ENCODE data around the gene GTPBP1.

The GTPBP1 gene

DNA sequence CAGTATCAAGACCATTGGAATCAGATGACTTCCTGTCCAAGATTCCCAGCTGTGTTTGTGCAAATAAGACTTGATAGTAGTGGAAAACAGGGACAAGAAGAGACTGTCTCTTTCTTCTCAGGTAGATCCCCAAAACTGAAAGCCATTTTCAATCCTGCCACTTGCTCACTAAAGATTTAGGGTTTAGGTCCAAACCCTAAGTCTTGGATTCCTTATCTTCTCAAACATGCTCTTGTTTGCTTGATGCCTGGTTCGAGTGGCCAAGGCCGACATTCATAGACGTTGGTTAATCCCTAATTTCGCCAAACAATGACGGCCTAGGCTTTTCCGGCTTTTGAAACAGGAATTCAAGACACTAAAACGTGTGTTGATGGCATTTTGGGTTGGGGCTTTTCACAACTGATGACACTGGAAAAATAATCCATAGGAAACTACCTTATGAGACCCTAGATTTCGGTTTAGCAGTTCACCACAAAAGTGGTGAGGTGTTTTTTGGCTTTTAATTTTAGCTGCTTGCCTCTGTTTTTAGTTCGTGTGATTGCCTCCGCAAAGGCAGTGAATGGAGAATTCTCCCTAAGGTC is 1.0 kb upstream of the GTPBP1 start:
- DNase-seq (ENCODE audit: low spot score) = no peak

DNA sequence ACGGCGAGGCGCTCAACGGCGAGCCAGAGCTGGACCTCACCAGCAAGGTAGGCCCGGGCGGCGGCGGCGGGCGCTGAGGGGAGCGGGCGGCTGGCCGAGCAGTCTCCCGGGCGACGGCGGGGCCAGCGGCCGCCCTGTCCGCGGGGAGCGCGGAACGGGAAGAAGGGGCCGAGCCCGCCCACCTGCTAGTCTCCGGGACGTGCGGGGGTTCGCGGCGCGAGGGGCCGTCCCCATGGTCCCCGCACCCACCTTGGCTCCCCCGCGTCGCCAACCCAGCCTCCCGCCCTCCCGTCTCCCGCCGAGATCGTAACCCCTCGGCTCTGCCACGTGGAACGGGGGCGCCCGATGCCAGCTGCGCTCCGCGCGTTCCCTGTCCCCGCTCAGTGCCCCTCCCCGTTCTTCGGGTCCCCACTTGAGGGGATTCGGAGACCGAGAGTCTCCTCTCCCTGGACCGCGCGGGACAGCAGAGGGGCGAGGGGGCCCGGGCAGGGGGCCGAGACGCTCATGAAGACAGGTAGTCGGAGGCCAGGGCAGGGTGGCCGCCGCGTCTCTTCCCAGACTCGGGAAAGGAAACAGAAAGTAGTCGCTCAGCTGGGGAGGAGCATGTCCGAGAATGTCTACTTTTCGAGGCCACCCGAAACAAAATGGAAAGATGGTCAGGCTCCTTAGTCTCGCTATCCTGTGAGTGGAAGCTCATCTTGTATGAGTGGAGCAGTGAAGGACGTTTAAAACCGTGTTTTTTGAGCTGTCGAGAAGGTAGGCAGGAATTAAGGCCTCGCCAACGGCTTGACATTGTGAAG is 557 bp downstream of the GTPBP1 start:
- DNase-seq (ENCODE audit: low spot score) = no peak

DNA sequence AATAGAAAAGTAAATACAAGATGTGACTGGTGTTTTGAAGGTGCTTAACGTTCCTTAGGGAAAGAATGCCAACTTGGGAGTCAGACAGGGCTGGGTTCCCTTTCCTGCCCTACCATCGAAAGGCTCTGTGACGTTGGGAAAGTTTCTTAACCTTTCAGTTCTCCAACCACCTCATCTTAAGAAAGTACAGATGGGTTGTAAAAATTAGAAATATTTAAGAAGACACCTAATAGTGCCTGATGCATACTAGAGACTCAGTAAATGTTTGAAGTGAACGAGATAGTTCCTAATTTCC is 1.1 kb downstream of the GTPBP1 start:
- no peak for DNase-seq (ENCODE audit: low spot score)

DNA sequence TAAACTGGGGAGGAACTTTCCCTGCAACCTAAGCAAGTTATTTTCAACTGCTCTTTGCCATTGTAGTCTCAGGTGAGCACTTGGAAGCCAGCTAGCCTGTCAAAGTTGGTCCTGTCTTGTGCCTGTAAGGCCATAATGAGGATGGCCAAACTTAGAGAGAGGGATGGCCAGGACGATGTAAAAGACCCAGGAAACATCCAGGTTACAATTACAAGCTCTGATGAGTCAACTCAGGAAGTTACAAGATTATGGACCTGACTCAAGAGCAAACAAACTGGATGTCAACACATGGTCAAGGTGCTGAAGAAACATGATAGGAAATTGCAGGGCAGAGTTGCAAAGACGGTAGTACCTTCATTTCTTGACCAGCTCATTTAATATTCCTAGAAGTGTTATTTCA is 1.6 kb downstream of the GTPBP1 start:
- no peak for DNase-seq (ENCODE audit: low spot score)

DNA sequence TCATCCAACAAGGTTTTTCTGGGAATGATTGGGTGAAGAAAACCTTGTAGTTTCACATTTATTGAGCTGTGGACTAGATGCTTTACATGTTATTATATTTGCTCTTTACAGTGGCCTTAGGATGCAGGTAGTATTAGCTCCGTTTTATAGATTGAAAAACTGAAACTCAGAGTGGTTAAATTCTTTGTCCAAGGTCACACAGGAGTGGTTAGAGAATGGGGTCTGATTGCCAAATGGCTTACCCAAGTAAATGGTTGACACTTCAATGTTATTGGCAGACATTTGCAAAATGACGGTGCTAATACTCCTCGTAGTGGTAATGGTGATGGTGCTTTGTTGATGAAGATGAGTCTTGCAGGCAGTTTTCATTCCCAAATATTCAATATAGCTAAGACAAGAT is 2.2 kb downstream of the GTPBP1 start:
- DNase-seq (ENCODE audit: low spot score) = no peak

DNA sequence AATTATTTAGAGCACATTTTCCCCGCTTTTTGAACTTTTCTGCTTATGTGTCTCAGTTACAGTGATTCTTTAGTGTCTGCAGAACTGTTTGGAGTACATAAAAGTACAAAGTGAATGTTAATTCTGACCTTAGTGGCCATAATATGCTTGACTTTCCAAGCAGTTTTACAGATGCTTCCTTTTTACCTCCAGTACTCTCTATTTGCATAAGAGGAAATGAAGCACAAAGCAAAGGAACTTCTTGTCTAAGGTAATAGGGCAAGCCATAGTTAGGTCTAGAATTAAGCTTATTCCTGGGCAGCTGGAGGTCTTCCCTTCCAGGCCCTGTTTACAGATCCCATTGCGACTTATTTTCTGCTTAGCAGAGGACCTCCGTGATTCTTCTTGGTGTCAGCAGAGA is 3.6 kb downstream of the GTPBP1 start:
- no peak for DNase-seq (ENCODE audit: low spot score)

DNA sequence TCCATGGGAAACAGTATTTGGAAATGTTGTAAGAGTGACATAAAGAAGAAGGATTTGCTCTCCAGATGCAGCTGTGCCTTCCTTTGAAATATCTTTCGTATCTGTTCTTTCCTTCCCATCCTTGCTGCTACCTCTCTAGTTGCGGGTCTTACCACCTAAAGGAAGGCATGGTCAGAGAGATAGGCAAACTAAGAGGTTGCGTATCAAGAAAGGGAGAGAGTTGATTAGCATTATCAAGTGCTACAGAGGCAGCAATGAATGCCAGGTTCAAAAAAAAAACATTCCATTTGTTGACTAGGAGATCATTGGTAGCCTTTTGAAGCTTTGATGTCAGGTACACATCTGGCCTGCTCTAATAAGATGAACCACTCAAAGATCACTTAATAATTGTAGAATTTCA is 4.6 kb downstream of the GTPBP1 start:
- no peak for DNase-seq (ENCODE audit: low spot score)

DNA sequence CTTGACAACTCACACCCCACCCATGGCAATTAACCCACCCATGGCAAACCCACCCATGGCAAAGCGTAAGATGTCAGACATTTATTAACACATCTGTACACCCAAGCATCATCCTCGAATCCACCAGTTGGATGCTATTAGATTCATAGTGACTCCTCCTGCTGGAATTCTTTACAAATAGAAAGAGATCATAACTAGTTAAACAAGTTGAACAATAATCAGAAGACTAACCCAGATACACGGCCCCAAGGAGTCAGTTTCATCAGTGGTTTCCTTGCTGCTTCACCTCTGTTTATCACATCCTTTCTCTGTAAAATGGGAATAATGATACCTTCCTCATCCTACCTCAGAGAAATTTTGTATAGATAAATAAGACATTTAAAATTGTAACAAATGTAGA is 5.1 kb downstream of the GTPBP1 start:
- no peak for DNase-seq (ENCODE audit: low spot score)

DNA sequence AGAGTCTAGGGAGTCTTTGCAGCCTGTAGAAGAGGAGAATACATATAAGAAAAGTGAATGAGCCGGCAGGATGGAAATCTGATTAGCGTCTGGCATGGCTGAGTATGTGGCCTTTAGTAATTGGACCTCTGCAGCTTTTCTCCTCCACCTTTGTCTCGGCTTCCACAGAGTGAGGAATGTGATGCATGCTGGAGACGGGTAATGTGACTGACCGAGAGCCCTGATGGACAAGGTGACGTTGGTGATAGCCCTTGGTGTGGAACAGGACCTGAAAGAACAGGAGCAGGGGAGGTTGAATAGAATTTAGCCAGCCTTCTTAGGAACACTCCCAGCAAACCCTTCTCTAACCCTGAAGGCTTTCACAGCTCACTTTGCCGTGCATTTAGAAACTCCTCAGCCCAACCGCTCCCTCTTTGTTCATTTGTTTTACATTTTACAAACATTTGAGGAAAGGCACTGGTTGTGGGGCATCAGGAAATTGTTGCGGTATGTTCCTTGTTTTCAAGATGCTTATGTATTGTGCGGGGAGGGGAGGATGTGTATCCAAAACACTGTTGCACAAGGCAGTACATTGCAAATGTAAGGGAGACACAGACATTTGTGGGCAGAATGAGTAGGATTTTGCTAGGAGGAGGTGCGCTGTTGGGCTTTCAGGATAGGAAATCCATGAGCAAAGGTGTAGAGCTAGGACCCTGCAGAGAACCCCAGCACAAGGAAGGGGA is 6.9 kb downstream of the GTPBP1 start:
- DNase-seq (ENCODE audit: low spot score) = no peak

DNA sequence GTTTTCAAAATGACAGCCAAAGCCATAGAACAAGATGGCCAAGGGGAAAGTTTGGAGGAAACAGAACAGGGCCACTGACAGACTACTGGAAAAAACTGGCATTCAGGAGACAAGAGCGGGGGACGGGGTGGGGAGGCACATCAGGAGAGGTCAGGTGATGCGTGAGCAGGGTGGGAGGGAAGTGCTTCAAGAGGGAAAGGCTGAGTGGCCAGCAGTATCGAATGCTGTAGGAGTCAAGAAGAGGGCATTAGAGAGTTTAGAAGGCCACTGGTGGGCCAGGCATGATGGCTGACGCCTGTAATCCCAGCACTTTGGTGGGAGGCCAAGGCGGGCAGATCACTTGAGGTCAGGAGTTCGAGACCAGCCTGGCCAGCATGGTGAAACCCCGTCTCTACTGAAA is 8.2 kb downstream of the GTPBP1 start:
- DNase-seq (ENCODE audit: low spot score) = no peak

DNA sequence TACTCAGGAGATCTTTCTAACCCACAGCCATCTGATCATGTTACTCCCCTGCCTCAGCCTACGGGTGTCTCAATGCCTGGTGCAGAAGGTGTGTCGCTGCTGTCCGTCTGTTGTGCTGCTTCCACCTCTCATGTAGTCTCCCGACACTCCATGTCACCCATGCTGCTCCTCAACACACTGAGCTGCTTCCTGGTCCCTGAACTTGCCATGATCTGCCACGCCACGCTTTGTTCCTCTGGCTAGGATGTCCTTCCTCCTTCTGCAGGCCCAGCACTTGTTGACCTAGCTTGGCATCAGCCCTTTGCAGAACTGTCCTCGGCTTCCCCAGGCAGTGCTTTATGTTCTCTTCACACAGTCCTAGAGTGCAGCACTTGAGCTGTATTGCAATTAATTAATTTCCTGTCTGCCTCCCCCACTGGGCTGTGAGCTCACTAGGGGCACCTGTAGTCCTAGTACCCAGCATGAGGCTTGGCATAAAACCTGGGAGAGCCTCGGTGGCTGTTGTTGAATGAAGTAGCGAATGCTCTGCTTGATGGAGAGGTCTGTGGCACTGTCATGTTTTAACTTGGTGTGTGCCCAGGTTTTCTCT is 9.5 kb downstream of the GTPBP1 start:
- DNase-seq (ENCODE audit: low spot score) = no peak

DNA sequence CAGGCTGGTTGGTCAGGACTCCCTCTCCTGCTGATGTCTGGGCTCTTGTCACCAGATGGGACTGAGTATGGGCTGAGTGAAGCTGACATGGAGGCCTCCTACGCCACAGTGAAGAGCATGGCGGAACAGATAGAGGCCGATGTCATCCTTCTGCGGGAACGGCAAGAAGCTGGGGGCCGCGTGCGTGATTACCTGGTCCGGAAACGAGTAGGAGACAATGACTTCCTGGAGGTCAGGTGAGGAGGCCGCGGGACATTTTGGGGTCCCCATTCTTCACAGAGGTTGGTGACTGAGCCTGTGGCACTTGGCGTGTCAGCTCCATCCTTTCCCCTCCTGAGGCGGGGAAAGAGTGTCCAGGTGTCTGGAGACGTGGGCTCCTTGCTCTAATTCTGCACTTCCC is 10.1 kb downstream of the GTPBP1 start:
- DNase-seq (ENCODE audit: low spot score) = no peak

DNA sequence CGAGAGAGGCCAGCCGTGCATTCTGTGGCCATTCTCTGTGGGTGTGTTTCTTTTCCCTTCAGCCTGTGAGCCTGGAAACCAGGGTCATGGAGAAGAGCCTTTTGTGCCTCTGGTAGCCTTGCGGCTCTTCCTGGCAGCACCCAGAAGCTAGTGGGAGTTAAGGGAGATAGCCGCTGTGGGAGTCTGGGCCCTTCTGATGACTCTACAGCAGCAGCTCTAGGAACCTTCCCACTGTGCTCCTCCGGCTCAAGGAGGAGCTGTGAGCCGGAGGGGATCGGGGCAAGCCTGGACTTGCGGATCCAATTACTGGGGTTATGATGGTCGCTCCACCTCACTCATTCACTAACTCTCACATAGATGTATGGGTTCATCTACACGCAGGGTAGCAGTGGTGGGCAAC is 10.5 kb downstream of the GTPBP1 start:
- DNase-seq (ENCODE audit: low spot score) = no peak

DNA sequence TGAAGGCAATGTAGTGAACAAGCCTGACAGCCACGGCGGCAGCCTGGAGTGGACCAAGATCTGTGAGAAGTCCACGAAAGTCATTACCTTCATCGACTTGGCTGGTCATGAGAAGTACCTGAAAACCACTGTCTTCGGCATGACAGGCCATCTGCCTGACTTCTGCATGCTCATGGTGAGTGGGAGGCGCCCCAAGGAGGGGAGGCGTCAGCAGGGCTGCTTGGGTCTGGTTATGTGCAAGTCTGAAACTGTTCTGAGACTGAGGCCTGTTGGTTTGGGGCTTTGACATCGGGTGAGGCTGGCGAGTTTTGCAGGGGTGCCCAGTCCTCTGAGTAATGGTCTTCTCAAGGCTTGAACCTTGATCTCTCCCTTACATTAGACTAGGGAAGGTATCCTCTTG is 11.1 kb downstream of the GTPBP1 start:
- no peak for DNase-seq (ENCODE audit: low spot score)

DNA sequence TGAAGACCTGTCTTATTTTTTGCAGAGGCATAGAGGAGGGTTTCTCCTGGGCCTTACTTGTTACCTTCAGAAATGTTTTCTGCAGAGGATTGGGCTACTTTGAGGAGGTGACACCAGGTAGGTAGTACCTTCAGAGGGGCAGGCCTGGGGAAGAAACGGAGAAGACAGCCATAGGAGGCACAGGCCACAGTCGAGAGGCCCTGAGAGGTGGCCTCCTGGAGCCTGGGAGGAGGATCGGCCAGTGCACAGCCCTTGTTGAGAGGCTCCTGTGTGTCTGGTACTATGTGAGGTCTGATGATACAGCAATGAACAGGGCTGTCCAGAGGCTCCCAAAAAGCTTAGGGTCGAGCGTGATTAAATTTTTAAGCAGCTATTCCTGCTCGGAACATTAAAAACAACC is 11.5 kb downstream of the GTPBP1 start:
- DNase-seq (ENCODE audit: low spot score) = no peak

DNA sequence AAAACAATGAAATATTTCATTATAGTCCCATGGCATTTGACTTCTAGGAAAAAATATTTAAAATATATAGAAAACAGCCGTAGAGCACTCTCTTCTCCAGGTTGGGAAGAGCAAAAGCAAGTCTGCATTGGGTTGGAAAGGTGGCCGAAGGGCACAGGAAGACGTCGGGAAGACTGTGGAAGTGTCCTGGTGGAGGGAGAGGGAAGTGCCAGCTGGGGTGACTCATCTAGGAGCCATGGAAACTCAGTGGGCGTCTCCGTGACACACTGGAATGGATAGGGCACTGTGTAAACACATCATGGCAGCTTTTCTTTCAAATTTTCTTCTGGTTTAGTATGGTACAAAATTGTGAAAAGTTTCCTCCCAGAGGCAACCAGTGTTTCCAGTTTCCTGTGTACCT is 12.7 kb downstream of the GTPBP1 start:
- no peak for DNase-seq (ENCODE audit: low spot score)

DNA sequence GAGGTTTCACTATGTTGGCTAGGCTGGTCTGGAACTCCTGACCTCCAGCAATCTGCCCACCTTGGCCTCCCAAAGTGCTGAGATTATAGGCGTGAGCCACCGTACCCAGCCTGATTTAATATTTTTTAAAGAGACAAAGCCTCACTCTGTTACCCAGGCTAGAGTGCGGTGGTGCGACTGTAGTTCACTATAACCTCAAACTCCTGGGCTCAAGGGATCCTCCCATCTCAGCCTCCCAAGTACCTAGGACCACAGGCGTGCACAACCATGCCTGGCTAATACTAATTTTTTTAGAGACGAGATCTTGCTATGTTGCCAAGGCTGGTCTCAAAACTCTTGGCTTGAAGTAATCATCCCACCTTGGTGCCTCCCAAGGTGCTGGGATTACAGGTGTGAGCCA is 13.5 kb downstream of the GTPBP1 start:
- DNase-seq (ENCODE audit: low spot score) = no peak

DNA sequence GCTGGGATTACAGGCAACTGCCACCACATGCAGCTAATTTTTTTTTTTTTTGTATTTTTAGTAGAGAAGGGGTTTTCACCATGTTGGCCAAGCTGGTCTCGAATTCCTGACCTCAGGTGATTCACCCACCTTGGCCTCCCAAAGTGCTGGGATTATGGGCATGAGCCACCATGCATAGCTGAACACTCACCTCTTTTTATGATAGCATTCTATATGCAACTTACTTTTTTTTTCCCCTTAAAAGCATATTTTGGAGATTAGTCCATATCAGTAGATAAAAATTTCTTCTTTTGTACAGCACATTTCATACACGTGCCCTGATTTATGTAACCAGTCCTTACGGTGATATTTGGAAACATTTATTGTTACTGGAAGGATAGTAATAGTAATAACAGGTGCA is 14.6 kb downstream of the GTPBP1 start:
- DNase-seq (ENCODE audit: low spot score) = no peak

DNA sequence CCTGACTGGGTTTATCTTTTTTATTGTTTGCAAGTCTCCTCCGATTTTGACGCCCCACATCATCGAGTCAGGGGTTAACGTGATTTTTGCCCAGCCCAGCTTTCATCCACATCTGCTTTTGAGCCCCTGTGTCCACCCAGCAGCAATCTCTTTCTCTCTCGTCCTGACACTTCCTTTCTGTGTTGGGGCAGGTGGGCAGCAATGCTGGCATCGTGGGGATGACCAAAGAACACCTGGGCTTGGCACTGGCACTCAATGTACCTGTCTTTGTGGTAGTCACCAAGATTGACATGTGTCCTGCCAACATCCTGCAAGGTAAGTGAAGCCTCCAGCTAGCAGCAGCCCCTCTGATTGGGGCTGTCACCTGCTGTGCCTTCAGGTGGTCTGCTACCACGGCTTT is 15.8 kb downstream of the GTPBP1 start:
- no peak for DNase-seq (ENCODE audit: low spot score)

DNA sequence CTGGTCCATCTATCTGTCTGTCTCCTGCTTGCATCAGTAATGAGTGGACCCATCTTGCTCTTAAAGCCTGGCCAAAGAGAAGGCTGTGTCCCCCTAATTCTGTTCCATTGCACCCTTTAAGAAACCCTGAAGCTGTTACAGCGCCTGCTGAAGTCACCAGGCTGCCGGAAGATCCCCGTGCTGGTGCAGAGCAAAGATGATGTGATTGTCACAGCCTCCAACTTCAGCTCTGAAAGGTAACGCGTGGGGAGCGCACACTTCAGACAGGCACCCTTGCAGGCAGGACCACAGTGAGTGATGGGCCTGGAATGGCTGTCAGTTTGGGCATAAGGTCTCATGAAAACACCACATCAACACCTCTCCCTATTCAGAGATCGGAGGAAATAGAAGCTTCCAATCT is 18.4 kb downstream of the GTPBP1 start:
- DNase-seq (ENCODE audit: low spot score) = no peak

DNA sequence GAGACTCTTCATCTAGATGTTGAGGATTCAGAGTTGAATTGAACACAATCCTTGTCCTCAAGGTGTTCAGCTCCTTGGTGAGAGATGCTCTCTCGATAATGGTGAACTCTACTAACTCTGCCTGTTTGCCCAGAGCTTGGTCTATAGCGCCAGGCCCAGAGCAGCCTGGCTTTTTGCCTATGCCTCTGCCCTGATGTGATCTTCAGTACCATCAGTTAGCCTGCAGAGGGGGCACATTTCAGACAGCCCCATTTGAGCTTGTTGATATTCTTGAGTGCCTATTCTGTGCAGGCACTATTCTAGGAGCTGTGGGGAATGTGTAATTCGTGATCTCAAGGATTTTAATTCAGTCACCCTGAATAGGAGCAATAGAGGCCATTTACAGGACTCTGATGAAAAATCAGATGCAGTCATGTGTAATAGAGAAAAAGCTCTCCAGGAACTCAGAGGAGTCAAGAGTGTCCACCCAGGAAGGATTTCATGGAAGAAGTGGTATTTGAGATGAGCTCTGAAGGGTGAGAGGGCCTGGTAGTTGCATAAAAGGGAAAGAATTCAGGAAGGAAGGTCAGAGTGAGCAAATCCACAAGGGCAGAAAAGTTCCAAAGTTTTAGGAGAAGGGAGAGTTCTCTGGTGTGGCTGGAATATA is 19.3 kb downstream of the GTPBP1 start:
- peak; percentile 53 for DNase-seq (ENCODE audit: low spot score)

DNA sequence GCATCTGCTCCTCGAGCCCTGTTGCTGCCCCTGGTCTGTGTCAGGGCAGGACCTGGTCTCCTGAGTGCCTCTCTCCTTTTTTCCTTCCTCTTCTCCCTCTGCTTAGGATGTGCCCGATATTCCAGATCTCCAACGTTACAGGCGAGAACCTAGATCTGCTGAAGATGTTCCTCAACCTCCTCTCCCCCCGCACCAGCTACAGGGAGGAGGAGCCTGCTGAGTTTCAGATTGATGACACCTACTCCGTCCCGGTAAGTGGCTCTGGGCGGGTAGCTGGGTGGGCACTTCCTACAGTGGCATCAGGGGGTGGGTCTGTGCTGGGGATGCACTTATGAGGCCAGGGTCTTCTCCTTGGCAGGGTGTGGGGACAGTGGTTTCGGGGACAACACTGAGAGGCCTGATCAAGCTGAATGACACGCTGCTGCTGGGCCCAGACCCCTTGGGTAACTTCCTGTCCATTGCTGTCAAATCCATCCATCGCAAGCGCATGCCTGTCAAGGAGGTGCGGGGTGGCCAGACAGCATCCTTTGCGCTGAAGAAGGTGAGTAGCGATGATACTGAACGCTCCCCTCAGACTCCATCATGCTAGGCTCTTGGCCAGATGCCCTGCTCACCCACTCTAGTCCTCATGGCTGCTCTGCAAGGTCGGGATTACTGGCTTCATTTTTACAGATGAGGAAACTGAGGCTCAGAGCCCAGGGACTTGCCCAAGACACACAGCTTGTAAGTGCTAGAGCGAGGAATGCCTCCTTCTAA is 20.3 kb downstream of the GTPBP1 start:
- no peak for DNase-seq (ENCODE audit: low spot score)
